ENCODE data around the gene TNFAIP8.
"Not testable (repeated sequence)": the region's sequence is repeated elsewhere in the genome, so short reads cannot be mapped to it uniquely, and the experiment has no call there.

TNFAIP8 gene

DNA sequence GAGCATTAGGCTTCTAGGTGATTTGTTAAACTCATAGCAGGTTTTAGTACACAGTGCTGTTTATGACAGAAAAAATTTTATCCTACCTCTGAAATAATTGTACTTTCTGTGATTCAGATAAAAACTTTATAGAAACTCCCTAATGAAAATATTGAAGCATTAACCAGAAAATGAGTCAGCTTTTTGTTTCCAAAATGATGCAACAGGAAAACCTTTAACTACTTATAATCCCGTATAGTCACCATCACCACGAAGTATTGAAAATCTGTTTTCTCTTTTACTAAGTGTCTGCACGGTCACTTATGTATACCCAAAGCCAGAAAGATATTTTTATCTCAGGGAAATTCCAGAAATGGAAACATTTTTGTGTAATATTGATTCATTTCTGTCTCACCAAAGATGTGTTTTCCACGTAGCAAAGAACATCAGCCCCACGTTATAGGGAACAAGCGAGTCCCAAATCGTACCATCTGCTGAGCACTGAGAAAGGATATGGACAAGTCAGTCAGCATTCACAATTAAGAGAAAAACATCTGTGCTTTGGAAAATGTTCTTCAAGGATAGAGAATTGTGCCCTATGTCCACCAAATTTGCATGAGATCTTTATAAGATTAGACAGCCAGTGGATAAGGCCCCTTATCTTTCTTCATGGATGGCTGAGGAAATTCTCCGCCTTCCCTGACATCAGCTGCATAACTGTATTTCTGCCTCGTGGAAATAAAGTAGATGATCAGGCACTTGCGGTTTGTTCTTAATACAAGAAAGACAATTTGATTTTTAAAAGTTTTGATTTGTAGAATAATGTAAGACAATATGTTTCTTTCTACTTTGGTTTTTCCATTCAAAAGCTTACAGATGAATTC, 41.9 kb downstream of the TNFAIP8 start:
- DNase-seq = peak; percentile 84

DNA sequence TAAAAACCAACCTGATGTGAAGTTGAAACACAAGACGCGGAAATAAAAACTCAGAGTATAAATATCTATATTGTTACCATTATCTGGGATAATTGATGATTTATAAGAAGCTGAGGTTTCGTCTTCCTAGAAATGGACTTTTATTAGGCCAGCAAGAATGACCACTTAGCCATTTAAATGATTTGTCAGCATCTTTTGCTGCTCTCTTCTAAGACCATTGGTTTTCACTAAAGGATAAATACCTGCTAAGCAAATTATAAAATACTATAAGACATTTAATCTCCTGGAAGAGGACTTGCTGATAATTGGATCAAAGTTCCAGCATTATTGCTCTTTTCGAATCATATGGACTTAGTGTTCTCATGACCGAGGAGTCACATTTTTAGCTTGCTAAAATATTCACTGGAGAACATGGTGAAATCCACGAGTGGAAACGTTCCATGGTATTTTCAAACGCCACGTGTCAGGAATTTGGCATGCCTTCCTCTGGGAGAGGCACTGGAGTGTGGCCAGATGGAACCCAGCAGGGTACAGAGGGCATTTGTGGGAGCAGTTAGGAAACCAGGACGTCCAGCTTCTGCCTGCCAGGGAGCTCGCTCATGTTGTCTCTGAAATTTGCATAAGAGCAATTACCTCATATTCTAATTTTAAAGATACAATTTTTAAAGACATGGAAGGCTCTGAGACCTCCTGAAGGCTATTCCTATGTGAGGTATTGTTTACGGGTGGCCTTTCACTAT, 43.1 kb downstream of the TNFAIP8 start:
- DNase-seq = no peak

GRCh38 chr5:119400245-119400644, 44.4 kb downstream of the TNFAIP8 start:
- no peak for DNase-seq

DNA sequence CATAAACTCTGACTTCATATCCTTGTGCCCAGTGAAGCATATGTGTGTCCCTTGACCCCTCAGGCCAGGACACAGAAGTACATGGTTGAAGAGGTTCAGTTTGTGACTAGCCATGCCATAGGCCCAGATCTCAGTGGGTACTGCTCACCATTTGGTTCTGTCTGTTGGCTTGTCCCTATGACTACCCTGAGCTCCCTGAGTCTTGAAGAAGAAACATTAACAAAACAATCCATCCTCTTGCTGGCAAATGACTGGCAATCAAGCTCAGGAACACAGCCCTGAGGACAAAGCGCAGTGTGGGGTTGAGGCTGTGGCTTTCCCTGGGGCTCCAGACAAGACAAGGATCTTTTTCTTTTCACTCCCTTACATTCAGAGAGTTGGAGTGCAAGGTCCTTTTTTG, 46.3 kb downstream of the TNFAIP8 start:
- no peak for DNase-seq

DNA sequence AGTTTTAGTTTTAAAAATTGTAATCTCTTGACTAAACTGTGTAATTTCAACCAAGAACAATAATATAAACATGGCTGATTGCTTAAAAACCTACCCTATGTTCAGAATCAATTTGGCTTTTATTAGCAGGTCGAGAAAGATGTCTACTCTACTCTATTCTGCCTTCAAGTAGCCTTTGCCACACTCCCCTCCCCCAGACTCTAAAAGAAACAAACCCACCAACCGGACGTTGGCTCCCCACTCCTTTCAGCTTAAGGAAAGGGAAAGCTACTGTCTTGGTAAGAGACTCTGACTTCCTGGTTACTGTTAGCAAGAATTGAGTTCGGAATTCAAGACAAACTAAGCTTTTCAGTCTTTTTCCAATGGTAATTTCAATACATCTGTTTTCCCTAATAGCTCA, 46.7 kb downstream of the TNFAIP8 start:
- no peak for DNase-seq

DNA sequence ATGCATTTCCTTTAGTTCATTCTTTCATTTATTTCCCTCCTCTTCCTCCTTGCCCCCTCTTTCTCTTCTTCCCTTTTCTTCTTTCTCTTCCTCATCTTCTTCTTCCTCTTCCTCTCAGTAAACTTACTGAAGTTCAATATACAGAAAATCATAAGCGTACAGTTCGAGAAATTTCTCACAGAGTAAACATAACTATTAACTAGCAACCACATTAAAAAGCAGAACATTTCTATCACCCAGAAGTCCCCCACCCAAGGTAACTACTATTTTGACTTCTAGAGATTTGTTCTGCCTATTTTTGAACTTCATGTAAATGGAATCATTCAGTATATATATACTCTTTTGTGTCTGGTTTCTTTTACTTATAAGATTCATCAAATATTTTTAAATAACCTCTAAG, 48.2 kb downstream of the TNFAIP8 start:
- no peak for DNase-seq

DNA sequence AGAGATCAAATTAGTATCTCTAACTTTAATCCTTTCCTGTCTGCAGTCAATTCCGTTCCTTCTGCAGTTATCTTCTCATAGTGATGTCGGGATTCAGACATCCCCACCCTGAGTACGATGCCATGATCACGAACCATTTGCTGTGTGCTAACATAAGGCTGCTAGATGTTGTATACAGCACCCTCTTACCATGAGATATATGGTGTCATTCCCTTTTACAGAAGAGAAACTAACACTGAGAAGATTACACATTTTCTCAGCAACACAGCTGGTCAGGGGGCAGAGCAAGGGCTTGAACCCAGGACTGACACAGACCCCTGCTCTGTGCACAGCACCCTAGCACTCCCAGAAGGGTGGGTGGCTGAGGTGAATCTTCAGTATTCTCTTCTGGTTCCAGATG, 49.6 kb downstream of the TNFAIP8 start:
- no peak for DNase-seq

- DNase-seq = no peak
Observed at GRCh38 chr5:119406551-119407110, 50.8 kb downstream of the TNFAIP8 start.

DNA sequence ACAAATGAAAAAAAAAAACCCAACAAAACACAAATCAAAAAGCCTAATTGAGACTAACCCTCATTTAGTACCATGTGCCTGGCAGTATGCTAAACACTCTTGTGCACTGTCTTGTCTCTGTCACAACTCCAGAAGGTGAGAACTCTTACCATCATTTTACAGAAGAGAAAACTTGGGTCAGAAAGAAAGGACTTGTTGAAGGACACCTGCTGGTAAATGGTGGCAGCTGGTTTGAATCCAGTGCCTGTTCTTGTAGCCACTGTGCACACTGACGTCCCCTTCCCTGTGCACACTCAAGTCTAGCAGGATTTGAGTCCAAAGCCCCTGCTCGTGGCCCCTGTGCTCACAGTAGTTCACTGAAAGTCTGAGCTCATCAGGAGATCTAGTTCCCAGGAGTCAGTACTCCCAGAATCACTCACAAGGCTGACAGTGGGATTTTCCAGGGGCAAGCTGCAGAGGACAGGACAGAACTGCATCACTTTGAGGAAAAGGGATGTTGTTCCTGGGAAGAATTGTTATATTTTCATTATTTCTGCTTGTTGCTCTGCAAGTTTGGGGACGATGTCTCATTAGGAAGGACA, 53.5 kb downstream of the TNFAIP8 start:
- no peak for DNase-seq

DNA sequence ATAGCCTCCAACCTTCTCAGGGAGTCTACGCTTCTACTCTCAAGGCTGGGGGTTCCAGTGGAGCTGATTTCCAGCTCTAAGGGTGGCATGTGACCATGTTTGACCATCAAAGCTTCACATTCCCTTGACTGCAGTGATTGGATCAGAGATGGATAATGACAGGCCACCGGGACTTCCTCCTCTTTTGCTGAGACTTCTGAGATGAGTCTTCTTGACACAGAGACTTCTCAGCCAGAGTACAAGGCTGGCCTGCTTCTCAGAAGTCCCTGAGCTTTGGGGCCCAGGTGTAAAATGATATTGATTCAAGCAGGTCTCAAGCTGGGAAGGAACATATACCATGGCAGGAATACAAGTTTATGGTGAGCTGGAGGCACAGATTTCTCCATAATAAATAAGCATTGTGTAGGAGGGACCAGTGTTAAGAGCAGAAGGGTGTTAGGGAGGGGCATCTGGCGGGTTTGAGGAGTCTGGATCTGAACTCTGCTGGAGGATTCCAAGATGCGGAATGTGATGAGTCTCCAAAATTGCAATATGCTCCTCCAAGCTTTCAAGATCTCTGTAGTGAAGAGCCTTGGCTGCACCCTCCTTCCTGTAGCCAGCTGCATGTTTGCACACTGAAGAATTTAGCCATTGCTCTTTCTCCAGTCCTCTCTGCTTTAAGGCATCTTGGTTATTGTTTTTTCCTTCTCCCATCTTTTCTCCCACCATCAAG, 54.8 kb downstream of the TNFAIP8 start:
- DNase-seq = no peak

- DNase-seq = peak; percentile 75
Observed at GRCh38 chr5:119411361-119412278, 55.8 kb downstream of the TNFAIP8 start.

DNA sequence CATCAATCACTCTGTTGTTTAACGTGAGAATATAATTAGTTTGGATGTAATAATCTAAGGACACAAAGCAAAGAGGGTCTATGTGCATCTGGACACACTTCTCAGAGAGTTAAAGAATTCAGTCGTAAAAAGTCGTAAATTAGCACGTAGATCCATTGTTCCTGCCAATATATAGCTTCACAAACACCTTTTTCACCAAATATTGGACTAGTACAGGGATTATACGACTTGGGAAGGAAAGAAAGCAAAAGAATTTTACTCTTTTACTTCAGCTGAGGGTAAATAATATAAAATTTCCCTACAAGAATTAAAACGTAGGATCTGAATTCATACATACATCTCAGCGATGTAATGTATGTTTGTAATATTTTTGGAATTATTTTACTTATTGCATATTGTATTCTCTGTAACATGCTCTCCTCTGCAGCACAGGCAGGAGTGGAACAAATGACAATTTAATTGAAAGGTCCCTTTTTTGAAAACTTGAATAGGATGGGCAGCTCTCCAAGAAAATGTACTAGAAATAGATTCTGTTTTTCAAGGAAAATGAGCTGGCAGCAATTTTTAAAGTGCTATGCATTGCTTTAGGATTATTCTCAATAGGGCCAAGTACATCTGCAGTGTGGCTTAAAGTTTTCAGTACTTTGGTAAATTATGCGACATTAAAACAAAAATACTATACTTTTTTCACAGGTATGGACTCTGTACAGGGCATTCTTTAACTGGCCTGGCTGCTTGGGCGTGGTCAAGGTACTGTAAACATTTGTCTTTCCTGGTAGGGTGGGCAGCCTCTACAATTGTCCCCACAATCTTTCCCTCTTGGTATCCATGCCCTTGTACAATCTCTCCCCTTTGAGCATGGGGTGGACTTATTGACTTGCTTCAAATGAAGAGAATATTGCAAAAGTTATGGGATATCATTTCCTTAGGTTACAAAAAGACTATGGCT, 56.7 kb downstream of the TNFAIP8 start:
- no peak for DNase-seq

- DNase-seq = not testable (repeated sequence)
Observed at GRCh38 chr5:119414124-119414734, 58.4 kb downstream of the TNFAIP8 start.

- DNase-seq = peak; percentile 84
Observed at GRCh38 chr5:119417891-119418605, 62.2 kb downstream of the TNFAIP8 start.

DNA sequence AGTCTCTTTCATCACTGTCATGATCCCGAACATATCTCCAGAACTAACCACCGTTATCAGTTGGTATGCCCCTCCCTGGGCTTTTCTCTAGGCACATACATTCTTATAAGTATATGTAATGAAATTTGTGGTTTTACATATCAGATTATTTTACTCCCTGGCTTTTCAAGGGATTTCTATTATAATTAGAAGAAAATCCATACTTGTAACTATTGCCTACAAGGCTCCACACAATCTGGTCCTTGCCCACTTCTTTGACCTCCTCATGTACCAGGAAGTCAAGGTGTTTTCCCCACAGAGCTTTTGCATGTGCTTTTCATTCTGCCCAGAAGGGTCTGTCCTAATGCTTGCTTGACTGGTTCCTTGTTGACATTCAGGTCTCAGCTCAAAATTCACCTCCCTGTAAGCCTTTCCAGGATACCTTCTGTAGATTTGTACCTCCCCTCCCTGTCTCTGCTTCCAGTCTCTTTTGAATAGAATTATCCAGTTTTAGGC, 62.8 kb downstream of the TNFAIP8 start:
- no peak for DNase-seq

- DNase-seq = no peak
Observed at GRCh38 chr5:119420169-119420568, 64.3 kb downstream of the TNFAIP8 start.

DNA sequence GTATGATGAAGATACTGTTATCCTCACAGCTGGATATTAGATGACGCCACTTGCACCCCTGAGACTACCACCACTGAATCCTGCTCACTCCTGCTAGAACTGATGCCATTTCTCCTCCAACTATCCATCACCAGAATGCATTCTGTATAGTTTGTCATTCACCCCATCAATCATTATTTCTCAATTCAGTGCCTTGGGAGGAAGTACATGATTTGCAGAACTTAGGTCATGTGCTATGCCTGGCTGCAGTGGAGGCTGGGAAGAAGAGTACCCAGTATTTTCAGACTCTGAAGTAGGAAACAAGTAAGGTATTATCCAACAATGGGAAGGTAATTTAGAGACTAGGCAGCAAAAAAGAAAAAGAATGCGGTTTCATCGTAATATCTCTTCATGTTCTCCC, 70.2 kb downstream of the TNFAIP8 start:
- DNase-seq = no peak

- no peak for DNase-seq
Observed at GRCh38 chr5:119427060-119427459, 71.2 kb downstream of the TNFAIP8 start.

DNA sequence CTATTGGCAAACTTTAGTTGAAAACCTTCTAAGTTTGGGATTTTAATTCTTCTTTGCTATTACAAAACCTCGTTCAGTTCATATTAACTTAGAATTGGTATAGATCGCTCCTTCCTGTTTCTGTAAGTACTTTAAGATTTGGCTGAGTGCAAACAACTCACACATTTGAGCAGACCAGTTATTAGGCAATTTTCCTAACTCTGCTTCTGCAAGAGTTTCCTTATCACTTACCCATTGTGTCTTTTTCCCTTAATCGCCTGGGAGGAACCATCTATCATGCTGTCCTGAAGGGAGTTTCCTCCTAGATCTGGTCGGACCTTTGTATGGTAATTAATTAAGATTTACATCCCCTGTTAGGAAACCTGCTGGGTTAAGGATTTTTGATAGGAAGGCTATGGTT, 71.8 kb downstream of the TNFAIP8 start:
- not testable (repeated sequence) for DNase-seq

Data from fibroblast of skin of right quadriceps (primary cell).